ENCODE measurements around the gene NCKAP5. TPM values are rescaled to one million over a fixed set of nuclear protein-coding genes. Genes with fewer than 3 reads are reported as not detected.

NCKAP5 gene
- total and polyA plus RNA-seq, 10 donors = 0.39 to 6.0 (median 3.3) TPM

DNA sequence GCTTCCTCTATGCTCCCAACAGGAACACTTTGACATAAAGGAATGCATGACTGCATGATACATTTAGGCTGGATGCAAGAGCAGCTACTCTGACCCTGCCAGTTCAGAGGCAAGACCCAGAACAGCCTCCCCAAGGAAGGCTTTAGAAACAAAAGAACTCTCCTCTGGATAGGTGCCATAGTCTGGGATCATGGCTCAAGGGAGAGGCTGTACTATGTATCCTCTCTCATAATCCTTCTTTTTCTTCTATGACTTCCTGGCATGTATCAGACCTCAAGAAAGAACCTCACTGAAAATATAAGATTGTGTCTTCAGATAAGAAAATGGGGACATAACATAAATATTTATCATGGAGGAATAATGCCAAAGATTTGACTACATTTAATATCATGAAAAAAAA, 704.3 kb downstream of the NCKAP5 start:
- DNase-seq = no peak
- H3K27ac ChIP-seq = no peak overlapping the region
- intact Hi-C loops (cut with DNase I; ENCODE audit: low total_unique reads) = no loop called here

DNA sequence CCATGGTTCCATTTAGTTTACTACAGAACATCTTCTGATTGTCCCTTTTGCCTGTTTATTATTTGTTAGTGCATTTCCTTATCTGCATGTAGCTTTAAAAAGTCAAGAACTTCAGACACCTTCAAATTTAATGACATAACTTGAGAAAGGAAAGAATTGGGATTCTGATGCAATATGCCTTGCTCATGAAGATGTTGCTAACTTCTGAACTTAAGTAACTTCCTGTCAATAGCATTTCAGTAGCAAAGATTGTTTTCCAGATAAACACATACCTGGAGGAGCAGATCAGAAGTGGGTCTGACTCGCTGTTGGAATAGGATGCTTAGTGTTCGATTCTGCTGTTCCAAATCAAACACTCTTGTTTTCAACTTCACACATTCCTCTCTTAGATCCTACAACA, 708.0 kb downstream of the NCKAP5 start:
- intact Hi-C loops (cut with DNase I; ENCODE audit: low total_unique reads) = no loop called here
- Histone ChIP-seq H3K27me3 (replicated peaks in 1 of 7) (no peaks in the 10 kb centered on the region), H3K4me1 (no peaks in the 10 kb centered on the region), H3K36me3 (no peaks in the 10 kb centered on the region), H3K9me3 (no peaks in the 10 kb centered on the region), H3K4me3 (no peak overlapping the region), H3K27ac (no peak overlapping the region)
- no peak for DNase-seq
- 85 to 94% (median 91%) methylated on average over 2 of the region's 2 CpGs for WGBS, 5 donors
- TF ChIP-seq POLR2A (IDR thresholded peaks at IDR 0.05) = no peak
- TF ChIP-seq, protein P1, sequence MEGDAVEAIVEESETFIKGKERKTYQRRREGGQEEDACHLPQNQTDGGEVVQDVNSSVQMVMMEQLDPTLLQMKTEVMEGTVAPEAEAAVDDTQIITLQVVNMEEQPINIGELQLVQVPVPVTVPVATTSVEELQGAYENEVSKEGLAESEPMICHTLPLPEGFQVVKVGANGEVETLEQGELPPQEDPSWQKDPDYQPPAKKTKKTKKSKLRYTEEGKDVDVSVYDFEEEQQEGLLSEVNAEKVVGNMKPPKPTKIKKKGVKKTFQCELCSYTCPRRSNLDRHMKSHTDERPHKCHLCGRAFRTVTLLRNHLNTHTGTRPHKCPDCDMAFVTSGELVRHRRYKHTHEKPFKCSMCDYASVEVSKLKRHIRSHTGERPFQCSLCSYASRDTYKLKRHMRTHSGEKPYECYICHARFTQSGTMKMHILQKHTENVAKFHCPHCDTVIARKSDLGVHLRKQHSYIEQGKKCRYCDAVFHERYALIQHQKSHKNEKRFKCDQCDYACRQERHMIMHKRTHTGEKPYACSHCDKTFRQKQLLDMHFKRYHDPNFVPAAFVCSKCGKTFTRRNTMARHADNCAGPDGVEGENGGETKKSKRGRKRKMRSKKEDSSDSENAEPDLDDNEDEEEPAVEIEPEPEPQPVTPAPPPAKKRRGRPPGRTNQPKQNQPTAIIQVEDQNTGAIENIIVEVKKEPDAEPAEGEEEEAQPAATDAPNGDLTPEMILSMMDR (IDR thresholded peaks at IDR 0.05 in 8 of 11, conservative IDR thresholded peaks at IDR 0.05 in 3 of 11) = no peak
- TF ChIP-seq POLR2AphosphoS5 (IDR thresholded peaks at IDR 0.05) = no peak

More for the DNA sequence above, 704.3 kb downstream of the NCKAP5 start:
- Histone ChIP-seq H3K4me1 (no peaks in the 10 kb centered on the region), H3K9me3 (no peaks in the 10 kb centered on the region), H3K4me3 (no peak overlapping the region), H3K27me3 (replicated peaks in 1 of 7) (no peaks in the 10 kb centered on the region), H3K36me3 (no peaks in the 10 kb centered on the region)
- TF ChIP-seq, protein P1 (IDR thresholded peaks at IDR 0.05 in 8 of 11, conservative IDR thresholded peaks at IDR 0.05 in 3 of 11) = no peak
- no peak for TF ChIP-seq POLR2A (IDR thresholded peaks at IDR 0.05)
- no peak for TF ChIP-seq POLR2AphosphoS5 (IDR thresholded peaks at IDR 0.05)

DNA sequence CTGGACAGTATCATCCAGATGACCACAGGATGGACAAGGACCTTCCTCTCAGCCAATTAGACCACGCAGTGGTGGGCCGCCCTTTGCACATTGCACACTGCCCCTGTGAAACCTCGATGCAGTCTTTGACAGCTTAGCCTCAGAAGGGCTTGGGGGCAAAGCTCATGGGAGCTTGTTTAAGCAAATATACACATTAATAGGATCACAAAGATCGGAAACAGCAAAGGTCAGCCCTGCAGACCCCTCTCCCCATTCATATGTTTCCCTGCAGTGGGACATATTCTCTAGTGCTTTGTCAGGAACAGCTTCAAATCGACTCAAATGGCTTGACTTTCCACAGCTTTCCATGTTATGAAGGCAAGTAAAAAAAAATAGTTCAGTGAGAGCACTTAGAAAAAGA, 708.7 kb downstream of the NCKAP5 start:
- H3K36me3 ChIP-seq = no peaks in the 10 kb centered on the region
- WGBS, 5 donors = 59 to 76% (median 68%) methylated on average over 5 of the region's 5 CpGs
- TF ChIP-seq POLR2AphosphoS5 (IDR thresholded peaks at IDR 0.05) = no peak
- TF ChIP-seq POLR2A (IDR thresholded peaks at IDR 0.05) = no peak
- TF ChIP-seq, protein P1 (IDR thresholded peaks at IDR 0.05 in 8 of 11, conservative IDR thresholded peaks at IDR 0.05 in 3 of 11) = no peak
- no peaks in the 10 kb centered on the region for H3K27me3 ChIP-seq (replicated peaks in 1 of 7)
- no peak overlapping the region for H3K27ac ChIP-seq
- no peaks in the 10 kb centered on the region for H3K4me1 ChIP-seq
- intact Hi-C loops (cut with DNase I; ENCODE audit: low total_unique reads) = no loop called here
- no peak overlapping the region for H3K4me3 ChIP-seq
- no peak for DNase-seq
- no peaks in the 10 kb centered on the region for H3K9me3 ChIP-seq

DNA sequence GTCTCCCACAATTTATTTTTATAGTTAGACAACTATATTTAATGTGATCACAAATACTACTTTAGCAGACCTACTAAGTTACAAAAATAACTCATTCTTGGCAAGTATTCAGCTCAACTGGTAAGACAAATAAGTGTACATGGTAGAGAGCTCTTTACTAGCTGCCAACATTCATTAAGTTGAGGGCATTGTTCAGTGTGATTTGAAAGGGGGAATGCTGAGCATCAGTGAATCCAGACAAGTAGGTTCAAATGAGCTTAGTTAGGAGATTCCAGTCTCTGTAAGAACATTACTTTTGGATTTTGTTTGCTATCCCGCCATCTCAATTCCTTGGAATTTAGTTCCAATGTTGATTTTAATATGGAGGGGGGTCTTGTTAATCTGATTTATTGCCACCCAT, 710.9 kb downstream of the NCKAP5 start:
- Histone ChIP-seq H3K4me3 (no peak overlapping the region), H3K27ac (no peak overlapping the region), H3K4me1 (no peaks in the 10 kb centered on the region), H3K9me3 (no peaks in the 10 kb centered on the region), H3K36me3 (no peaks in the 10 kb centered on the region), H3K27me3 (replicated peaks in 1 of 7) (no peaks in the 10 kb centered on the region)
- intact Hi-C loops (cut with DNase I; ENCODE audit: low total_unique reads) = no loop called here
- no peak for DNase-seq
- TF ChIP-seq, protein P1 (IDR thresholded peaks at IDR 0.05 in 8 of 11, conservative IDR thresholded peaks at IDR 0.05 in 3 of 11) = no peak
- no peak for TF ChIP-seq POLR2AphosphoS5 (IDR thresholded peaks at IDR 0.05)
- no peak for TF ChIP-seq POLR2A (IDR thresholded peaks at IDR 0.05)
- WGBS, 5 donors = 0 to 85% (median 50%) methylated on average over 1 of the region's 1 CpG

All from spleen (tissue), 11 donors.